HG02884 (cell line): ENCODE data around the gene MAP1B.
"Not testable (repeated sequence)": the region's sequence is repeated elsewhere in the genome, so short reads cannot be mapped to it uniquely, and the experiment has no call there.

Experiments used
- ATAC-seq: cut with Tn5 transposase; IDR thresholded peaks from one replicate; pipeline ENCODE4 v1.9.1; 2021; ENCODE audit warnings: mild to moderate bottlenecking, moderate library complexity; ENCODE audit not compliant: unreplicated experiment

Gene MAP1B

DNA sequence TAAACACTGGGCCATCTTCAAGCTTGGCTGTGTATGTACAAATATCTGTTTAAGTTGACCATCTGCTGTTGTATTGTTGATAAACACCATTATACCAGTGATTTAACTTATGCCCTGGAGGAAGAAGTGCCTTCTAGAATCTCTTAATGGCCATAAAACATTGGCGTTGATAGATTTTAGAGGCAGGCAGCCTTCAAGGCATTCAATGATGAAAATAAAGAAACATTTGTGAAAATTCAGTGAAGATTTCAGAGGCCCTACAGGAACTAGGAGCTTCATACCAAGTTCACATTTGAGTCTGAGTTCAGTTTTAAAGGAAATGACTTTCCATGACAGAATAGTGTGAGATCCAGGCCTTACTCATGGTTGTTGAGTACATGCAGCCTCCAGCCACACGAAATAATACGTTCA lies 52.2 kb downstream of the MAP1B start:
- ATAC-seq = no peak

DNA sequence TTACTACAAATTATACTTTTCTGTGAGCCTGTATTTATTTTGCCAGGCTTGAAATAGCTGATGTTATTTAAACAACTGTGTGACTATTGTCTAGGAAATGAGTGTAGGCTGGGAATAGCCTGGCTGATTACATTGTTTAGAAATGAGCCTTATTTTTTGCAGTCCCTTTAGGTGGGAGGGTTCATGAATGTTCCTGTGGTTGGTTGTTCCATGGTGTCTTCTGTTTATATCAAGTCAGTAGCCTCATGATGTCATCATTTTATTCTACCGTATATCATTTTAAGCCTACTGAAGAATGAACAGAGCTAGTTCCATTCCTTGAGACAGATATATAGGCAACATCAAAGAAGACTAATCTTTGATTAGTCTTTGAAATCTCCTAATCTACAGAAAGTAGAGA lies 53.1 kb downstream of the MAP1B start:
- ATAC-seq = no peak

DNA sequence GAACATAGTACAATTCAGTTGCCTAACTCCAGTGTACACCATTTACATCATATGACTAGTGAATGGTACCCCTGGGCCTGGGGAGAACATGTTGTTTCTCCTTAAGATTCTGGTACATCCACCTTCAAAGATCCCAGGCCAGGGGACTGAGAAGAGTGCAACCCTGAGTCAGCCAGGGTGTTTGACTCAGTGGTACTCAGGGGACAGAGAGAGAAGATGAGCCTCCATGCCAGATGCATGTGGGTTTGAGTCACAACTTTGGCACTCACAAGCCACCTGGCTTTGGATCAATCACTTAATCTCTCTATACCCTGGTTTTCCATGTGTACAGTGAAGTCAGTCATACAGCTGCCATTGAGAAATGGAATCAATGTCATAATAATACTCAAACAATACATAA lies 53.7 kb downstream of the MAP1B start:
- ATAC-seq = no peak

DNA sequence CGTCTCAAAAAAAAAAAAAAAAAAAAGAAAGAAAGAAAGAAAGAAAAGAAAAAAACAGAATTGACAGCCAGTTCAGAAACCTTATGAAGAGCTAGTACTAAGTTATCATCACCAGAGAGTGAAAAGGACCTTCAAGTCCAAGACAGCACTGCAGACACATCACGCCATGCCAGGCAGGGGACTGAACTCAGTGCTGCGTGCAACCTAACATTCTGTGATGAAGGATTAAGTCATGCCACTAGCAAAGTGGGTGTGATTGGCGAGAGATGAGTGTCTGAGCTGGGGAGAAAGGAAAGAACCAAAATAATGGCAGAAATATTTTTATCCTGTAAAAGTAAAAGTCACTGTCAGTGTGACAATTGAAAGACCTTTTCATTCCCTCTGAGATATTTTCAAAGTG lies 54.7 kb downstream of the MAP1B start:
- no peak for ATAC-seq

DNA sequence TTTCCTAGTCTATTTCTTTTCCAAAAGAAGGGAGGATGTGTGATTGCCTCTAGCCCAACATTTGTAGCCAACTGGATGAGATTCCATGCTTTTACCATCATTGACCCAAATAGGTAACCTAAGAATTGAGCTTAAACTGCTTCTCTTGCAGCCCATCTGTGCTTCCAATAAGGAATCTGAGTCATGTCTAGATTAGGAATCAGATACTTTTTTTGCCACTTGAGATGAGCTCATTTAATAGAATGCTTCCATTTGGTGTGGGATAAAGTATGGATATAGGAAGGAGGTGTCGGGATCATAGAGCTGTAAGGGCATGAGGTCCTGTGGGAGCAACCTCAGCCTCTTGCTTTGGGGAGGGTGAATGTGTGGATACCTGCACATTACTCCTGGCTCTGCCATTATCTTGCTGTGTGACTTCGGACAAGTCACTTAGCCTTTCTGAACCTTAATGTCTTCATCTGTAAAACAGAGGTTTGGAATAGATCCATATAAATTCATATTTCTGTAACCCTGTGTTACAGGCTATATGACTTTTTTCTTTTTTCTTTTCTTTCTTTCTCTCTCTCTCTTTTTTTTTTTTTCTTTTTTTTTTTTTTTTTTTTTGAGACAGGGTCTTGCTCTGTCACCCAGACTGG lies 56.2 kb downstream of the MAP1B start:
- ATAC-seq = no peak

DNA sequence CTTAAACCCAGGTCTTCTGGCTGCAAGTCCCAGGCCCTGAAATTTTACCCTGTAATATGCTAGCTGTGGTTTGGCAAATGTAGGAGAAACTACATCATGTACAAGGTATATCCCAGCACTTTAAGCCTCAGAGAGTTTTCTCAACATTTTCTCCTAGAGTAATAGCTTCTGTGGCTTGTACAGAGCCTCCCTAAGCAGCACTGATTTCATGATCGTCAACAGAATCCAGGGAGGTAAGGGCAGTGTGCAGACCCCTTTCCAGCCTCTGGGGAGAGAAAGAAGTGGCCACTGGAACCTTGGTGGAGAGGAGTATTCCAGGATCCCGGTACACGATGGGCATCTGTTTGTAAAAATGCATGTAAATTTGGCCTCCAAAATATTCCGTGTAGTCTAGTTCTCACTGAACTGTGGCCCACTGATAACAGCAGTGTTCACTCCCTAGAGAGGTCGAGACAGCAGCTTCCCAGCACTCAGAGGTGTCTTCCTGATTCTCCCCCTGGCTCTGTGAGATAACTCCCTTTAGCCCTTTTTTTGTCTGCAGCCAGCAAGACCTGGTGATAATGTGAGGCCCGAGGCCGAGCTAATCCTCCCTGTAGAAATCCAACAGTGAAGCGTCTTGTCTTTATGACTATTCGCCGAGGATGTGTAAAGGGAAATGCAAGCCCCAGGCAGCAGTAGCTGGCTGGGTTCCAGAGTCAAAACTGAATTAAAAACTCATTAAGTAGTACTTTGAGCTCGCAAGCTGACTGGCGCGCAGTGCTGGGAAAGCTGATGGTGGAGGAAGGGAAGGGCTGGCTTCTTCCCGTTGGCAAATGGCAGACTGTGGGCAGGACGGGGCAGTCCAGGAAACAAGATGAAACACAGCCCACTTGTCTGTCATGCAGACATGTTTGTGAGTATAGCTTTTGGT lies 59.0 kb downstream of the MAP1B start:
- ATAC-seq = no peak

DNA sequence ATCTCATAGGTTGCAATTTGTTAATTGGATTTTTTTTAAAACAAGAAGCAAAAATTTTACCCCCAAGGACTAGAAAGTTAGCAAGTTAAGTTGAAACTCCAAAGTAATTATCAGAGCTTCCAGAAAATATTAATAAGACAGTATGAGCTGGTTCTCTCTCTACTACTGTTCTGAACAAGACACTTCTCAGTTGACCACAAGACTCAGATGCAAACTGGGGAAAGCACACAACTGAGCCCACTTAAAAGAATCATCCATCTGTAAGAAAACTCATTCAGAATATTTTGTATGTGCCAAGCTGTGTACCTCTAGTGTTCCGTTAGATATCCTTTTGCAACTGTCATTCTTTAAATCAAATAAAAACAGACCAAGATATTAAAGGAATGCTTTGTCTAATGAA lies 60.0 kb downstream of the MAP1B start:
- no peak for ATAC-seq

DNA sequence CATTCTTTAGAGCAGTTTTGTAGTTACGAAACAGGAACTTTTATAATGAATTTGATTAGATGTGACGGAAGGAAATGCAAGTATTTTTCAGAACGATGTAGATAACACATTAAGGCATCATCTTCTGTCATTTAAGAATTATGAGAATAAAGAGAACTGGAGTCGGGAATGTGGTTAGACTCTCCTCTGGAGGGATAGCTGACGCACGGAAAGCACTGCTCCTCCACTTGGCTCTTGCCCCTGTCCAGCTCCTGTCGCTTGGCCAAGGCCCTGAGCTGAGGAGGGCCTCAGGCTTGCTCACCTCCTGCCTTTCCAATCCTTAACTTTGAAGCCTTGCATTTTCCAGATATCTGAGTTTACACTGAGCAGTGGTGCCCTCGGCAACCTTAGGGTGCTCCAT lies 60.5 kb downstream of the MAP1B start:
- ATAC-seq = no peak

DNA sequence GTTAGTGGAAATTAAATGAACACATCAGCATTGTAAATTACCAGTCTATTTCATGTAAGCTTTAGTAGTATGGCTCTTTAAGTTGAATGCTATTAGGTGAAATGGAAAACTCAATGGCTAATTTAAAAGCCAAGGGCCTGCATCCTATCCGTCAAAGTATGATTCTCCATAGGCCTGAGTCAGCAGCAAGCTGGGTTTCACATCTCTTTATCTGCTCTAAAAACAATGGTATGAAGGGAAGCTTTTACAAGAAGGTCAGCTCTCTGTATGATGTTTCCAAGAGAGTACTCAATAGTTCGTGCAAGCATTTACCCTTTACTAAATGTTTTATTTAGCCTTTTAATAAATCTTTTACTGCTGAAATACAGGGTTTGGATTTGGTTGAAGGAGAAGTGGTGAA lies 62.8 kb downstream of the MAP1B start:
- no peak for ATAC-seq

DNA sequence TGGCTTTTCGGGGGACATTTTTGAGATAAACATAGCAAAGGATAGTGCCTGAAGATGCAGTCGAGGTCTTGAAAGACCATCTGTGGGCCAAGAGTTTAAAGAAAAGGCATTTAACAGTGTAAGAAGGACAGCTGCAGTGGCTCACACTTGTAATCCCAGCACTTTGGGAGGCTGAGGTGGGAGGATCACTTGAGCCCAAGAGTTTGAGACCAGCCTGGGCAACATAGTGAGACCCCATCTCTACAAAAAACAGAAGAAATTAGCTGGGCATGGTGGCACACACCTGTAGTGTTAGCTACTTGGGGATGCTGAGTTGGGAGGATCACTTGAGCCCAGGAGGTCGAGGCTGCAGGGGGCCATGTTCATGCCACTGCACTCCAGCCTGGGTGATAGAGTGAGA lies 63.9 kb downstream of the MAP1B start:
- ATAC-seq = not testable (repeated sequence)

DNA sequence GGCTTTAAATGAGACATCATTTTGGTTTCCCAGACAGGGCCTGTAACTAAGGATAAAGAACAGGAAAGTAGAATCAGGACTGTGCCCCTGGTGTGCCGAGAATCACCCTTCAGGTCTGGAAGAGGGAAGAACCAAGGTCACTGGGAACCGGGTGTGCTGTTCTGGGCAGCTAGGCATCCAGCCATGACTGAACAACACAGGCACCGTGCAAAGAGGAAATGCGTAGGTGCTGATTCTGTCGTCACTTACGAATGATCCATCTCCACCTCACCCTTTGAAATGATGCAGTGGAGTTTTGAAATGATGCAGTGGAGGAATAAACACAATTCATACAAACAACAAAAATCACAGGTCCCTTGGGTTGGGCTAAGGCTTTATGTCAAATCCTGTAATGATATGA lies 64.4 kb downstream of the MAP1B start:
- no peak for ATAC-seq

DNA sequence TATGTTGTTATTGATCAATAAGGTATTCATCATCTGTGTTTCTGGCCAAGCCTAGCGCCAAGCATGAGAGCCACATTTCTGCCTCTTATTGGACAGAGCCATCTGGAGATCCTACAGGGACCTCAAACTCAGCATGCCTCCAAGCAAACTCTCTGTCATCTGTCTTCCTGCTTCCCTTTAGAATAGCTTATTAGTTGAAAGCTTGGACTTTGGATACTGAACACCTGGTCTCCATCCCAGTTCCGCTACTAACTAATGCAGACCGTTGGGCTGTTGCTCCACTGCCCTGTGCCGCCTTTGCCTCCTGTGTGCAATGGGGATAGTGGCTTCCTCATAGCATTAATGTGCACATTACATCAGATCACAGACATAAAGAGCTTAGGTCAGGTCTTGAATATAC lies 65.5 kb downstream of the MAP1B start:
- ATAC-seq = no peak

DNA sequence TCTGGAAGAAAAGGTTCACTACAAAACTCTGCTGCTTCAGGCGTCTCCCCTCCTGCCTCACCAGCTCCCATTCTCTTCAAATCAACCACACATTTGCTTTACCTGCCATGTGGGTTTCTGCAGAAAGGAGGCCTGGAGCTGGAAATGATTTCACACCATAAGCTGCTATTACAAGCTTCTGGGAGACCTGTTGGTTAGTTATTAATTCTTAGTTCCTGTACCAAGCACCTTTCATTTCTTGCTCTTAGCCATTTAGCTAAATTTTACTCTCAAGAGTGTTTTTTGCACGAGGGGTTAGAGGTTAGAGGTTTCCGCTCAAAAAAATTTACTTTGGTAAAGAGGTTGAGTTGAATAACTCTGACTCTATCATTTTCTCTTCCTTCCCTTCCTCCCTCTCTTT lies 70.3 kb downstream of the MAP1B start:
- ATAC-seq = no peak

DNA sequence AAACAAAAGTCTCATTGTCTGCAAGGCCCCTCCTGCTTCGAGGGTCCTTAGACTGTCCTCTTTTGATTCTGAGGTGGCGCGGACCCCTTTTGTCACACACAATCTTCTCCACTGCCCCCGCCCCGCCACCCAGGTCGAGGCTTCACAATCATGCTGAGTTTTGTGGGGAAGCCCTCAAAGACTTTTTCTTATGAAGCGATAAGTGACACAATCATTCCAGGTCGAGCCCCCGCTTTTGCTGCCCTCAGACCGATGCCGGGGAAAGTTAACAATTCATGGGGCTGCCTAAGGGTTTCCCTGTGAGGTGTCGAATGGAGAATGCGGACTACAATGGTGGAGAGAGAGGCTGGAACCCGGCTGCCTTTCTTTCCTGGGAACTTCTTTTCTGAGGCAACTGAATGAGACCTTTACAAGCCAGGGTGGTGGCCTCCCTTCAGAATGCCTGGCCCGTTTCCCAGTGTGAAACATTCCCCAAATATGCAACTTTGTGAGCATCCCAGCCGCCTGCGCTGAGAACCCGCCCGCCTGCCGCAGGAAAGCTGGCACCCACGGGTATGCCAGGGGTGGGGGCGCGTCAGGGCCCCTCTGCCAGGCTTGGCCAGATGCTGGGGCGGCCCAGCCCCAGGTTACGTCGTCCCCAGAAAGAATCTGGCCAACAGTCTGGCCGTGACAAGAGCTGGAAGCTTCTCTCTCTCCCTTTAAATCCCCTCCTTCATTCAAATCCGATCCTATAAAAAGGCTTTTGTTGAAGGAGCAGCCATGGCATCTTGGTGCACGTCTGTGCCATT lies 71.9 kb downstream of the MAP1B start:
- no peak for ATAC-seq

DNA sequence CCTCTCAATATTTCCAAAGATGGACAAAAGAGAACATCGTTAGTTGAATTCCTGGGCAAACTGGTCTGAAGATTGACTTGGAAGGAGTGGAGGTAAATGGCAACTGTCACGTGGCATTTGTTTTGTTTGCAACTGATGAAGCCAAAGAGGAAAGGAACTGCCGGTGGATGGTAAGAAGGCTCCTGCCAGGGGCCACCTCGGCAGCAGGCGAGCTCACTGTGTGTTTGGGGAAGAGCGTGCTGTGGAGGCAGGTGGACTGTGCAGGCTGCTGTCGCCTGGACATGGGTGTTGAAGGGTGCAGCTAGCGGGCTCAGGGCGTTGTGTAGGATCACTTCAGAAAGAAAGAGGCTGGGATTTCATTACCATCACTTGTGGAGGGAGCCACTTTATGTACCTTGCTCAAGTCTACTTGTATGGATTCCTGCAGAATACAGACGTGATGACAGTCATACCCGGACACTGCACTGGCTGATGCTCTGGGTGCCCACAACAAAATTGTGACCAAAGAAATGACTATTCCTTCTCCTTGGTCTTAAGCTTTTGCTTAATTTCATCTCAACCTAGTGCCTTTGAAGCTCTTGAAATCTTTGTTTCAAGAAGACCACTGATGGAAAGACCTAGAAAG lies 72.7 kb downstream of the MAP1B start:
- no peak for ATAC-seq

DNA sequence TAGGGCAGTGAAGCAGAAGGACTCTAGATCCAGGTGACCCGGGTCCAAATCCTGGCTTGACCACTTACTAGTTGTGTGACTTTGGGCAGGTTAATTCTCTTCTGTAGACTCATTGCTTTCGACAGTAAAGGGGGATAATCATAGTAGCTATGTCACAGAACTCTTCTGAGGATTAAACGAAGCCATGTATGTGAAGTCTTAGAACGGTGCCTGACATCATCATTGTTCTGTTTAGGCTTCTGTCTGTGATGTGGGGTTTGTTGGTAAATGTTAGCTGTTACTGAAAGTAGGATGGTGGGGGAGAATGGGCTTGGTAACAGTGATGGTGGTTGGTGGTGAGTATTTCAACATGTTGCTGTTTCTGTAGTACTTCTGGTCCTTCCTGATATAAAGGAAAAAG lies 73.7 kb downstream of the MAP1B start:
- ATAC-seq = no peak

DNA sequence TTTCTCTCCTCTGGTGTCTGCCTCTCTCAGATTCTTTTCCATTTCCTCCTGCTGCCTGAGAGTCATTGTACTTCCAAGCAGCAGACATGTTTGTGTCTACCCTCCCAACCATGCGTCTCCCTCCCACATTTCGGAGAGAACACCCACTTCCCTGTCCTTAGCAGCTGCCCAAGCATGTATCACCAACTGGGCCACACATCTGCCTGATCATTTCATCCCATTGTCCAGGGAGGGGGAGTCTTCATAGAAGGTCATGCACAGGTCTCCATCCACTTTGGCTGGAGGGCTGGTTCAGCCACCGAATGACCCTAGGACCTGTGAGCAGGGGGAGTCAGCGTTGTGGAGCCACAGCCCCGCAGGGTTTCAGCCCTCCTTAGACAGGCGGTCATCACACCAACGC lies 75.4 kb downstream of the MAP1B start:
- ATAC-seq = no peak

DNA sequence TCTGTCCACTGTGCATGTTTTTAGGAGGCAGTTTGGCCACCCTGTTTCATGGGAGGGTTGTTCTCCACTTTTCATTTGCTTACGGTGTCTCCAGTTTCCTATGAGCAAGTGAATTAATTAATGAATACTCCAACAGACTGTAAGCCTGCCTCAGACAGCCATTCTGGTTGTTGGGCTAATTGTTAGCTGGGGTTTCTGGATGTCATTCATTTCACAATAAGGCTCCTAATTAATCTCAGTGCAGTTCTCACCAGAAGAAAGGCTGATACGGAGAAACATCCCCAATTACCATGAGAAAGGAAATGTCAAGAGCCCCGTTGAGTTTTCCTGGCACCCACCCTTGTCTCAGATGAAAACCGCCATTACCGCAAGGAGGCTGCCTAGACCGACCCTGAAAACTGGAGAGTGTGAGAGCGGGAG lies 75.8 kb downstream of the MAP1B start:
- ATAC-seq = no peak

DNA sequence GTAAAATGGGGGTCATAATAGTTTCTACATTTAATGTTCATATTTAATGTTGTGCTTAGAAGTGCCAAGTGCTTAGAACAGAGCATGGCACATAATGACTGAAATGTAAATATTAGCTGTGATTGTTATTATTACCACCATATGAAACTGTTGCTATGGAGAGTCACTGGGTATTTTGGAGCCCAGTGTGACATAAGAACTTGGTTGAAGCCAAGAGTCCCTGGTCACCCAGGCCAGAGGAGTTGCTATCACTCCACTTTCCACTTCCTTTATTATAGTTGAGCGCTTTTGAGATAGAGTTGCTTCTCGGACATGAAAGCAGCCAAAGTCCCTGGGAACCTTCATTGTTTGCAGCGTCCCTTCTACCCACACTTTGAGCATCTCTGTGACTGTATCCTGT lies 77.1 kb downstream of the MAP1B start:
- no peak for ATAC-seq

DNA sequence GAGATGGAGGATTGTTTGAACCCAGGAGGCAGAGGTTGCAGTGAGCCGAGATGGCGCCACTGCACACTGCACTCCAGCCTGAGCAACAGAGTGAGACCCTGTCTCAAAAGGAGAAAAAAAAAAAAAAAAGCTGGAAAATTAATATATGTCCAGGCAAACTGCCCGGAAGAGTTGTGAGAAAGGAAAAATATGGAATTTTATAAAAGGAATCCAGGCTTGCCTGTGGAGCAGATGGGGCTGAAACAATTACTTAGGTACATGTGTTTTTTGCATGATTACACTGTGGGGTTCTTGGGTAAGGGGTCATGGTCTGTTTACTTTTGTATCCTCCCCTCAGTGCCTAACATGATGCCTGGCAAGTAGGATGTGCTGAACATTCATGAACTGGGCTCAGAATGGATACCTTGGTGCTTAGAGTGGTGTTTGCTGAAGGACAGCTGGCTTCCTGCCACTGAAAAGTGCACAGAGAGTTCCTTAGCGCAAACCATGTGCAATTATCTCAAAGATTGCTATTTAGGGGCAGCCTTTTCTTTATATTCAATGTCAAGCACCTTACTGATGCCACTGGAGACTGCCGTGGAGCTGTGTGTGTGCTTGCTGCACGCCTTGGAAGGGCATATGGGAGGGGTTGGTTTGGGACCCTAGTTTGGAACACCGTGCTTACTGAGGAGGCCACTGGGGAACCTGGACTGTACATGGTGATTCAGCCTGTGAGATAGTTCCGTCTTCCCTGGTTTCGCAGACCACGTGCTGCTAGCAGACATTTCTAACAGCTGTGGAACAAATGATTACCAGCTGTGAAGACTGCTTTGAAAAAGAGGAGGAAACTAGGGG lies 78.4 kb downstream of the MAP1B start:
- ATAC-seq = no peak
